Endothelial cell of umbilical vein (primary cell): ENCODE measurements around the gene MED16.

Experiments used
- EZH2 ChIP-seq: IDR thresholded peaks from 2 replicates; pipeline ENCODE4 v1.6.1; 2012; ENCODE audit warnings: borderline replicate concordance, low read depth, mild to moderate bottlenecking, moderate library complexity, low read length, inconsistent platforms; ENCODE audit not compliant: severe bottlenecking
- JUN ChIP-seq: IDR thresholded peaks from 2 replicates; pipeline ENCODE4 v1.6.1; 2011; ENCODE audit warnings: borderline replicate concordance, low read depth; ENCODE audit not compliant: insufficient read length, insufficient read depth
- POLR2A ChIP-seq: IDR thresholded peaks from 2 replicates; pipeline ENCODE4 v1.6.1; 2012; ENCODE audit warnings: low read depth, mild to moderate bottlenecking, control low read depth, low read length
- POLR2AphosphoS5 ChIP-seq: IDR thresholded peaks from 2 replicates; pipeline ENCODE4 v1.6.1; 2012; ENCODE audit warnings: low read depth, mild to moderate bottlenecking, control low read depth, low read length, moderate library complexity; ENCODE audit not compliant: insufficient read depth
- TF ChIP-seq, protein P1 (sequence below), 2 donors: IDR thresholded peaks; 1 replicate in 1 of 2; 2 replicates in 1 of 2; pipeline ENCODE4 v1.5.1; 2011; ENCODE audit warnings: low read length in 2 of 2, mild to moderate bottlenecking in 2 of 2, moderate library complexity in 2 of 2, control low read depth in 1 of 2, inconsistent platforms in 1 of 2, low read depth in 1 of 2; ENCODE audit not compliant: insufficient read depth in 1 of 2; ENCODE audit errors: extremely low read depth in 1 of 2
- TF ChIP-seq, protein P2 (sequence below): IDR thresholded peaks from 2 replicates; pipeline ENCODE4 v1.6.1; 2011; ENCODE audit not compliant: insufficient read depth, insufficient read length

GRCh38 chr19:876780-877314 lies 16.1 kb downstream of the MED16 start:
- TF ChIP-seq POLR2AphosphoS5 (no peak), POLR2A (no peak), JUN (no peak), EZH2 (no peak)
- TF ChIP-seq, protein P1, sequence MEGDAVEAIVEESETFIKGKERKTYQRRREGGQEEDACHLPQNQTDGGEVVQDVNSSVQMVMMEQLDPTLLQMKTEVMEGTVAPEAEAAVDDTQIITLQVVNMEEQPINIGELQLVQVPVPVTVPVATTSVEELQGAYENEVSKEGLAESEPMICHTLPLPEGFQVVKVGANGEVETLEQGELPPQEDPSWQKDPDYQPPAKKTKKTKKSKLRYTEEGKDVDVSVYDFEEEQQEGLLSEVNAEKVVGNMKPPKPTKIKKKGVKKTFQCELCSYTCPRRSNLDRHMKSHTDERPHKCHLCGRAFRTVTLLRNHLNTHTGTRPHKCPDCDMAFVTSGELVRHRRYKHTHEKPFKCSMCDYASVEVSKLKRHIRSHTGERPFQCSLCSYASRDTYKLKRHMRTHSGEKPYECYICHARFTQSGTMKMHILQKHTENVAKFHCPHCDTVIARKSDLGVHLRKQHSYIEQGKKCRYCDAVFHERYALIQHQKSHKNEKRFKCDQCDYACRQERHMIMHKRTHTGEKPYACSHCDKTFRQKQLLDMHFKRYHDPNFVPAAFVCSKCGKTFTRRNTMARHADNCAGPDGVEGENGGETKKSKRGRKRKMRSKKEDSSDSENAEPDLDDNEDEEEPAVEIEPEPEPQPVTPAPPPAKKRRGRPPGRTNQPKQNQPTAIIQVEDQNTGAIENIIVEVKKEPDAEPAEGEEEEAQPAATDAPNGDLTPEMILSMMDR (IDR thresholded peaks at IDR 0.05; ENCODE audit: extremely low read depth in 1 of 2, insufficient read depth in 1 of 2, low read depth in 1 of 2, low read length in 2 of 2), result no peak
- TF ChIP-seq, protein P2, sequence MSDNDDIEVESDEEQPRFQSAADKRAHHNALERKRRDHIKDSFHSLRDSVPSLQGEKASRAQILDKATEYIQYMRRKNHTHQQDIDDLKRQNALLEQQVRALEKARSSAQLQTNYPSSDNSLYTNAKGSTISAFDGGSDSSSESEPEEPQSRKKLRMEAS, result no peak
